ENCODE results near the gene NME7. TPM values are rescaled to one million over a fixed set of nuclear protein-coding genes. Genes with fewer than 3 reads are reported as not detected.

Gene NME7
- total and polyA plus RNA-seq, 7 donors, result 4.4 to 39.9 (median 20.1) TPM

DNA sequence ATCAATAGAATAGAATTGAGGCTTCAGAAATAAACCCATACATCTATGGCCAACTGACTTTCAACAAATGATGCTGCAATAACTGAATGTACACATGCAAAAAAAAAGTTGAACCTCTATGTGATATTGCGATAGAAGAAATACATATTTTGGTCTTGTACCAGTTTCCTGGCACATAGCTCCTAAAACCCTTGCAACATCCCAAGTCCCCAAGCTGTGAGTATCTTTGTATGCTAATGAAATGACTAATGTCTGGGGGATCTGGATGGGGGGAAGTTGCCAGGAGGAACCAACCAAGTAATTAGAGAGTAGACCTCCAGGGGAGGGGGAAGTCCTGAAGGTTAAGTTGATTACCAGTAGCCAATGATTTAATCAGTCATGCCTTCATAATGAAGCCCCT, 24.8 kb upstream of the NME7 start:
- Histone ChIP-seq H3K4me1 (no peaks in the 10 kb centered on the region), H3K27ac (no peak overlapping the region), H3K36me3 (peaks cover 0 to 93% (median 23%) of the 10 kb centered on the region in 4 donors), H3K9me3 (no peaks in the 10 kb centered on the region), H3K27me3 (no peaks in the 10 kb centered on the region), H3K4me3 (no peak overlapping the region)
- intact Hi-C loops (cut with DNase I), result no loop called here
- WGBS, 2 donors, result 100% methylated on average over 1 of the region's 1 CpG
- TF ChIP-seq, protein P1, sequence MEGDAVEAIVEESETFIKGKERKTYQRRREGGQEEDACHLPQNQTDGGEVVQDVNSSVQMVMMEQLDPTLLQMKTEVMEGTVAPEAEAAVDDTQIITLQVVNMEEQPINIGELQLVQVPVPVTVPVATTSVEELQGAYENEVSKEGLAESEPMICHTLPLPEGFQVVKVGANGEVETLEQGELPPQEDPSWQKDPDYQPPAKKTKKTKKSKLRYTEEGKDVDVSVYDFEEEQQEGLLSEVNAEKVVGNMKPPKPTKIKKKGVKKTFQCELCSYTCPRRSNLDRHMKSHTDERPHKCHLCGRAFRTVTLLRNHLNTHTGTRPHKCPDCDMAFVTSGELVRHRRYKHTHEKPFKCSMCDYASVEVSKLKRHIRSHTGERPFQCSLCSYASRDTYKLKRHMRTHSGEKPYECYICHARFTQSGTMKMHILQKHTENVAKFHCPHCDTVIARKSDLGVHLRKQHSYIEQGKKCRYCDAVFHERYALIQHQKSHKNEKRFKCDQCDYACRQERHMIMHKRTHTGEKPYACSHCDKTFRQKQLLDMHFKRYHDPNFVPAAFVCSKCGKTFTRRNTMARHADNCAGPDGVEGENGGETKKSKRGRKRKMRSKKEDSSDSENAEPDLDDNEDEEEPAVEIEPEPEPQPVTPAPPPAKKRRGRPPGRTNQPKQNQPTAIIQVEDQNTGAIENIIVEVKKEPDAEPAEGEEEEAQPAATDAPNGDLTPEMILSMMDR (IDR thresholded peaks at IDR 0.05), result no peak
- TF ChIP-seq POLR2A (IDR thresholded peaks at IDR 0.05) (no peak), POLR2AphosphoS5 (IDR thresholded peaks at IDR 0.05) (no peak), EP300 (IDR thresholded peaks at IDR 0.05) (no peak)
- no peak for DNase-seq

DNA sequence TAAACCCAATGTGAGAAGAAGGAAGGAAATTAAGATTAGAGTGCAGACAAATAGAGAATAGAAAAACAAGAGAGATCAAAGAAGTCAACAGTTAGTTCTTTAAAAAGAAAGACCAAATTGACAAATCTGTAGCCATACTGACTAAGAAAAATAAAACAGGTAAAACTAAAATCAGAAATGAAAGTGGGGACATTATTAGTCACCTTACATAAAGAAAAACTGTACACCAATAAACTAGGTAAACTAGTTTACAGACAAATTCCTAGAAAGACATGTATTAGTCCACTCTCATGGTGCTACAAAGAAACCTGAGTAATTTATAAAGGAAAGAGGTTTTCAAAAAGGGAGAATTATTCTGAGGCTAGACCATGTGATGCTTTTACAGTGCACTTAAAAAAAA, 22.7 kb upstream of the NME7 start:
- H3K27me3 ChIP-seq, result no peaks in the 10 kb centered on the region
- intact Hi-C loops (cut with DNase I), result no loop called here

DNA sequence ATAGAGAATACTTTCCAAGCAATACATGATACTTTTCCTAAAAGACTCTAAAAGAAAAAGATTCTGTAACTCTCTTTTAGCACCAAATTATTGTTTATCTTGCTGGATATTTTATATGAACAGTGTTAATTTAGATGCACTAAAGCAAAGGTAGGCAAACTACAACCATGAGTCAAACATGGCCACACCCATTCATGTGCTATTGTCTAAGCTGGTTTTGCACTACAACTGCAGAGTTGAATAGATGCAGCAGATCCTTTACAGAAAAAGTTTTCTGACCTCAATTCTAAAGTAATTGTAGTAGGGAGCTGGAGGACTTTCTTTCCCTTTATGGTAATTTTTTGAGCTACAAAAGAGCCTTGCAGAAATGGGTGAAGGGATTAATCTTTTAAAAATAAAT, 19.8 kb upstream of the NME7 start:
- DNase-seq, result no peak
- H3K36me3 ChIP-seq, result peaks cover 5 to 97% (median 31%) of the 10 kb centered on the region in 4 donors
- no peak for TF ChIP-seq POLR2AphosphoS5 (IDR thresholded peaks at IDR 0.05)
- TF ChIP-seq EP300 (IDR thresholded peaks at IDR 0.05), result no peak
- TF ChIP-seq, protein P1 (IDR thresholded peaks at IDR 0.05), result no peak
- no peak for TF ChIP-seq POLR2A (IDR thresholded peaks at IDR 0.05)
- no peak overlapping the region for H3K4me3 ChIP-seq
- H3K4me1 ChIP-seq, result no peaks in the 10 kb centered on the region
- H3K27ac ChIP-seq, result no peak overlapping the region
- no peaks in the 10 kb centered on the region for H3K27me3 ChIP-seq
- no peaks in the 10 kb centered on the region for H3K9me3 ChIP-seq
- intact Hi-C loops (cut with DNase I), result no loop called here

More for the DNA sequence above, 22.7 kb upstream of the NME7 start:
- Histone ChIP-seq H3K36me3 (peaks cover 0 to 95% (median 25%) of the 10 kb centered on the region in 4 donors), H3K9me3 (no peaks in the 10 kb centered on the region), H3K27ac (no peak overlapping the region), H3K4me1 (no peaks in the 10 kb centered on the region), H3K4me3 (no peak overlapping the region)
- no peak for DNase-seq
- TF ChIP-seq EP300 (IDR thresholded peaks at IDR 0.05), result no peak
- no peak for TF ChIP-seq POLR2AphosphoS5 (IDR thresholded peaks at IDR 0.05)
- TF ChIP-seq, protein P1 (IDR thresholded peaks at IDR 0.05), result no peak
- TF ChIP-seq POLR2A (IDR thresholded peaks at IDR 0.05), result no peak

DNA sequence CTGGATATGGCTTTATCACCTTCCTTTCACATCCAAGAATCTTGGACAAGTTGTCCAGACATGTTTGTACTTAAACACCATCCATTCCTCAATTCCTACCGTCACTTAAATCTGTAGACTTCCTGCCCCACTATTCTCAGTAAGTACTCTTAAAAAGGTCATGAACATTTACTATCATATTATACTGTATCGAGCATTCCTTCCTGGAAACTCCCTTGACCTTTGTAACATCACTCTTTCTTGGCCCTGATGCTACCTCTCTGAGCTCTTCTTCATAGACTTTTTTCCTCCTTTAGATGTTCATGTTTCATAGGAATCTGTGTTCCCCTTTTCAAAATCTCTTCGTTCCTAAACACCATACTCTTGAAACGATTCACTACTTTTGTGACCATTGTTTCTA, 15.9 kb upstream of the NME7 start:
- intact Hi-C loops (cut with DNase I), result no loop called here
- H3K27me3 ChIP-seq, result no peaks in the 10 kb centered on the region
- no peak overlapping the region for H3K27ac ChIP-seq
- WGBS, 2 donors, result 55 to 74% methylated on average over 4 of the region's 4 CpGs
- H3K4me1 ChIP-seq, result no peaks in the 10 kb centered on the region
- no peak overlapping the region for H3K4me3 ChIP-seq
- TF ChIP-seq EP300 (IDR thresholded peaks at IDR 0.05) (no peak), POLR2AphosphoS5 (IDR thresholded peaks at IDR 0.05) (no peak), POLR2A (IDR thresholded peaks at IDR 0.05) (no peak)
- TF ChIP-seq, protein P1 (IDR thresholded peaks at IDR 0.05), result no peak
- H3K36me3 ChIP-seq, result peaks cover 5 to 85% (median 26%) of the 10 kb centered on the region in 4 donors
- H3K9me3 ChIP-seq, result no peaks in the 10 kb centered on the region
- no peak for DNase-seq

DNA sequence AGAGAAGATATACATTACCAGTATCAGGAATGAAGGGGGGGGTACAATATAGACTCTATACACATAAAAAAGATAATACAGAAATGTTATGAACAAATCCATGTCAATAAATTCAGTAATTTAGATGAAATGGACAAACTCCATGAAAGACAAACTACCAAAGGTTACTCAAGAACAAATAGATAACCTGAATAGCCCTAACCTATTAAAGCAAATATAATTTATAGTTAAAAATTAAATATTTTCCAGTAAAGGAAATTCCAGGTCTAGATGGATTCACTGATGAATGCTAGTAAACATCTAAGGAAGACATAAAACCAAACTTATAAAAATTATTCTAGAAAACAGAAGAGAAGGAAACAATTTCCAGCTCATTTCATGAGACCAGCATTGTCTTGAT, 13.6 kb upstream of the NME7 start:
- H3K36me3 ChIP-seq, result peaks cover 5 to 87% (median 31%) of the 10 kb centered on the region in 4 donors
- DNase-seq, result no peak
- TF ChIP-seq POLR2AphosphoS5 (IDR thresholded peaks at IDR 0.05), result no peak
- TF ChIP-seq EP300 (IDR thresholded peaks at IDR 0.05), result no peak
- H3K9me3 ChIP-seq, result no peaks in the 10 kb centered on the region
- no peak overlapping the region for H3K27ac ChIP-seq
- intact Hi-C loops (cut with DNase I), result no loop called here
- no peak overlapping the region for H3K4me3 ChIP-seq
- H3K27me3 ChIP-seq, result no peaks in the 10 kb centered on the region
- H3K4me1 ChIP-seq, result no peaks in the 10 kb centered on the region

Measured in sigmoid colon (tissue), 7 donors.